ENCODE data around the gene FAM3D.
A peak's percentile ranks its signal among the peaks of the same experiment; 100 is the strongest.

FAM3D gene

DNA sequence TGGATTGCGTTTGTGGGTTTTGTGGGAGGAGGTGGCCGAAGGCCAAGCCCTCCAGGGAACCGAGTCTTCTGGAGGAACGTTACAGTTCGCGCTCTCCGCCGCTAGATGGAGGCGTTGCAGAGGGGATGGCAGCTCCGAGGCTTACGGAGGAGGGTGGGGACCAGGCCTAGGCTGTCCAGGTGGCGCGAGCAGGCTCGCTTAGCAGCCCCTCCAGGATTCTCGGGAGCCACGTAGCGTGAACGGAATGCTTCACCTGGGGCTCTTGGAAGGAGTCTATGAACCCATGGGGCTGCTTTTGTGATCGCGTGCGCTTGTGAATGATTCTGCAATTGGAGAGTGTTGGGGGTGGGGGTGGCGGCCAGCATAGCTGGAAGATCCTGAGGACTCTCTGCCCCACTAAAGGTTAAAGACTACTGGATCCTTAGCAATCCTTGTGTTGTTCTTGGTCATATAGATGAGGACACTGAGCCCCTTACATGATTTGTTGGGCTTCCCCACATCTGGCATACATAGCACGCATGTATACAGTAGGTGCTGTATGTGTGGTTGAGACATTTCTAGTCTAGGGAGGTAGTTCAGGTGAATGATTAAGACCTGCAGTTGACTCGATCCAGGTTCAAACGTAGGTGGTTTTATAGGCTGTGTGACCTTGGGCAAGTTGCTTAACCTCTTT, 25.7 kb downstream of the FAM3D start (continued):
- TF ChIP-seq, protein P1, sequence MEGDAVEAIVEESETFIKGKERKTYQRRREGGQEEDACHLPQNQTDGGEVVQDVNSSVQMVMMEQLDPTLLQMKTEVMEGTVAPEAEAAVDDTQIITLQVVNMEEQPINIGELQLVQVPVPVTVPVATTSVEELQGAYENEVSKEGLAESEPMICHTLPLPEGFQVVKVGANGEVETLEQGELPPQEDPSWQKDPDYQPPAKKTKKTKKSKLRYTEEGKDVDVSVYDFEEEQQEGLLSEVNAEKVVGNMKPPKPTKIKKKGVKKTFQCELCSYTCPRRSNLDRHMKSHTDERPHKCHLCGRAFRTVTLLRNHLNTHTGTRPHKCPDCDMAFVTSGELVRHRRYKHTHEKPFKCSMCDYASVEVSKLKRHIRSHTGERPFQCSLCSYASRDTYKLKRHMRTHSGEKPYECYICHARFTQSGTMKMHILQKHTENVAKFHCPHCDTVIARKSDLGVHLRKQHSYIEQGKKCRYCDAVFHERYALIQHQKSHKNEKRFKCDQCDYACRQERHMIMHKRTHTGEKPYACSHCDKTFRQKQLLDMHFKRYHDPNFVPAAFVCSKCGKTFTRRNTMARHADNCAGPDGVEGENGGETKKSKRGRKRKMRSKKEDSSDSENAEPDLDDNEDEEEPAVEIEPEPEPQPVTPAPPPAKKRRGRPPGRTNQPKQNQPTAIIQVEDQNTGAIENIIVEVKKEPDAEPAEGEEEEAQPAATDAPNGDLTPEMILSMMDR (tag by site-specific recombination; IDR thresholded peaks at IDR 0.05), result peak; percentile 87
- TF ChIP-seq ZNF341 (tag by site-specific recombination; IDR thresholded peaks at IDR 0.05; ENCODE audit: low read depth) (peak; percentile 71), ZNF366 (tag by site-specific recombination; conservative IDR thresholded peaks at IDR 0.05) (no peak), ZNF140 (tag by site-specific recombination; IDR thresholded peaks at IDR 0.05) (no peak), ZNF654 (tag by site-specific recombination; IDR thresholded peaks at IDR 0.05; ENCODE audit: low read depth) (peak; percentile 94), ZNF548 (tag by site-specific recombination; IDR thresholded peaks at IDR 0.05) (no peak), KLF7 (tag by site-specific recombination; IDR thresholded peaks at IDR 0.05; ENCODE audit: borderline replicate concordance) (no peak), ZNF169 (tag by site-specific recombination; IDR thresholded peaks at IDR 0.05) (no peak), KLF1 (tag by site-specific recombination; IDR thresholded peaks at IDR 0.05) (no peak), ZNF473 (tag by site-specific recombination; IDR thresholded peaks at IDR 0.05) (no peak), ZBTB1 (tag by site-specific recombination; IDR thresholded peaks at IDR 0.05) (no peak), ZNF571 (tag by site-specific recombination; IDR thresholded peaks at IDR 0.05) (no peak), GLIS1 (tag by site-specific recombination; IDR thresholded peaks at IDR 0.05) (peak; percentile 32; the same call in 1 of the 2 replicates), ZFP3 (tag by site-specific recombination; IDR thresholded peaks at IDR 0.05; ENCODE audit: low read depth) (no peak), ZNF121 (tag by site-specific recombination; IDR thresholded peaks at IDR 0.05) (no peak), ZFP69B (tag by site-specific recombination; IDR thresholded peaks at IDR 0.05) (no peak; the same call in 1 of the 2 replicates), ZNF792 (tag by site-specific recombination; IDR thresholded peaks at IDR 0.05) (0 out of 2 replicates have a peak, but pooled peaks have one; percentile 59), ZNF223 (tag by site-specific recombination; IDR thresholded peaks at IDR 0.05) (no peak), ZSCAN16 (tag by site-specific recombination; IDR thresholded peaks at IDR 0.05) (no peak), ZNF292 (tag by site-specific recombination; IDR thresholded peaks at IDR 0.05; ENCODE audit: borderline replicate concordance, low read depth) (no peak), ZBTB8A (tag by site-specific recombination; IDR thresholded peaks at IDR 0.05) (no peak)
- TF ChIP-seq, protein P2, sequence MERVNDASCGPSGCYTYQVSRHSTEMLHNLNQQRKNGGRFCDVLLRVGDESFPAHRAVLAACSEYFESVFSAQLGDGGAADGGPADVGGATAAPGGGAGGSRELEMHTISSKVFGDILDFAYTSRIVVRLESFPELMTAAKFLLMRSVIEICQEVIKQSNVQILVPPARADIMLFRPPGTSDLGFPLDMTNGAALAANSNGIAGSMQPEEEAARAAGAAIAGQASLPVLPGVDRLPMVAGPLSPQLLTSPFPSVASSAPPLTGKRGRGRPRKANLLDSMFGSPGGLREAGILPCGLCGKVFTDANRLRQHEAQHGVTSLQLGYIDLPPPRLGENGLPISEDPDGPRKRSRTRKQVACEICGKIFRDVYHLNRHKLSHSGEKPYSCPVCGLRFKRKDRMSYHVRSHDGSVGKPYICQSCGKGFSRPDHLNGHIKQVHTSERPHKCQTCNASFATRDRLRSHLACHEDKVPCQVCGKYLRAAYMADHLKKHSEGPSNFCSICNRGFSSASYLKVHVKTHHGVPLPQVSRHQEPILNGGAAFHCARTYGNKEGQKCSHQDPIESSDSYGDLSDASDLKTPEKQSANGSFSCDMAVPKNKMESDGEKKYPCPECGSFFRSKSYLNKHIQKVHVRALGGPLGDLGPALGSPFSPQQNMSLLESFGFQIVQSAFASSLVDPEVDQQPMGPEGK (tag by site-specific recombination; IDR thresholded peaks at IDR 0.05), result peak; percentile 40; the same call in 1 of the 2 replicates
- TF ChIP-seq, protein P3, sequence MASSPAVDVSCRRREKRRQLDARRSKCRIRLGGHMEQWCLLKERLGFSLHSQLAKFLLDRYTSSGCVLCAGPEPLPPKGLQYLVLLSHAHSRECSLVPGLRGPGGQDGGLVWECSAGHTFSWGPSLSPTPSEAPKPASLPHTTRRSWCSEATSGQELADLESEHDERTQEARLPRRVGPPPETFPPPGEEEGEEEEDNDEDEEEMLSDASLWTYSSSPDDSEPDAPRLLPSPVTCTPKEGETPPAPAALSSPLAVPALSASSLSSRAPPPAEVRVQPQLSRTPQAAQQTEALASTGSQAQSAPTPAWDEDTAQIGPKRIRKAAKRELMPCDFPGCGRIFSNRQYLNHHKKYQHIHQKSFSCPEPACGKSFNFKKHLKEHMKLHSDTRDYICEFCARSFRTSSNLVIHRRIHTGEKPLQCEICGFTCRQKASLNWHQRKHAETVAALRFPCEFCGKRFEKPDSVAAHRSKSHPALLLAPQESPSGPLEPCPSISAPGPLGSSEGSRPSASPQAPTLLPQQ (tag by site-specific recombination; IDR thresholded peaks at IDR 0.05), result peak; percentile 41; the same call in 1 of the 2 replicates

DNA sequence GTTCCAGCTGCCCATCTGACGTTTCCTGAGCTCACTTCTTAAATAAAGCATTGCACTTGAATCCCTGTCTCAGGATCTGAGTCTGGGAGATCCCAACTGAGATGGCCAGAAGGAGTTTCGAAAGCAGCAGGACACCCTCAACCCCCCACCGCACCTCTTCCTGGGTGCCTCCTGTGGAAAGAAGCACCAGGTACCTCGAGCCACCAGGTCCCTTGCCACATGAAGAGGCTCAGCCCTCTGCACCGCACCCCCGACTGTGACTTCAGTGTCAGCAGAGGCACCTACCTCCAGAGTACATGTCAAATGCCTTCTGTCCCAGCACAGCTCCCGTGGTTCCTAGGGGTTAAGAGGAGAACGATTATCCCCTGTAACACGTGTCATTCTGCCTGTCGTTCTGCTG, 26.7 kb downstream of the FAM3D start:
- POLR2A ChIA-PET, result no interaction called here
- Histone ChIP-seq H3K4me1 (ENCODE audit: control insufficient read depth, insufficient read depth, low read length) (no peaks in the 10 kb centered on the region), H3K27ac (ENCODE audit: extremely low read depth, low read depth, low read length) (no peak overlapping the region), H3K4me3 (ENCODE audit: low read depth, low read length) (no peak overlapping the region), H3K9me3 (ENCODE audit: control insufficient read depth, insufficient read depth, low read depth, low read length) (no peaks in the 10 kb centered on the region), H3K36me3 (ENCODE audit: control insufficient read depth in 2 of 2, insufficient read depth in 1 of 2, low read length in 2 of 2) (no peaks in the 10 kb centered on the region)
- no peak for TF ChIP-seq ZNF37A (tag by site-specific recombination; IDR thresholded peaks at IDR 0.05)
- no peak for TF ChIP-seq GLI4 (tag by site-specific recombination; IDR thresholded peaks at IDR 0.05)
- TF ChIP-seq, protein P4, sequence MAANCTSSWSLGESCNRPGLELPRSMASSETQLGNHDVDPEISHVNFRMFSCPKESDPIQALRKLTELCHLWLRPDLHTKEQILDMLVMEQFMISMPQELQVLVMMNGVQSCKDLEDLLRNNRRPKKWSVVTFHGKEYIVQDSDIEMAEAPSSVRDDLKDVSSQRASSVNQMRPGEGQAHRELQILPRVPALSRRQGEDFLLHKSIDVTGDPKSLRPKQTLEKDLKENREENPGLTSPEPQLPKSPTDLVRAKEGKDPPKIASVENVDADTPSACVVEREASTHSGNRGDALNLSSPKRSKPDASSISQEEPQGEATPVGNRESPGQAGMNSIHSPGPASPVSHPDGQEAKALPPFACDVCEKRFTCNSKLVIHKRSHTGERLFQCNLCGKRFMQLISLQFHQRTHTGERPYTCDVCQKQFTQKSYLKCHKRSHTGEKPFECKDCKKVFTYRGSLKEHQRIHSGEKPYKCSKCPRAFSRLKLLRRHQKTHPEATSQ (tag by site-specific recombination; IDR thresholded peaks at IDR 0.05), result no peak
- CTCF ChIA-PET, result interaction anchor here (0.7 to 2.0 kb wide), 8 partner anchors 9 to 596 kb away, joined by 3 to 9 read pairs (median 4); no protein-coding TSS in a partner anchor
